Endothelial cell (in vitro differentiated cells): ENCODE results near the gene UNKL. TPM values are rescaled to one million over a fixed set of nuclear protein-coding genes. Genes with fewer than 3 reads are reported as not detected.

Source experiments
- DNase-seq: peaks from one replicate; pipeline ENCODE4 v3.0.0; 2021; ENCODE audit warnings: low spot score
- H3K27ac Mint-ChIP-seq: one replicate; pipeline ENCODE4 v1.8.0; 2021; ENCODE audit warnings: mixed read lengths, inconsistent platforms; ENCODE audit not compliant: unreplicated experiment
- H3K27me3 Mint-ChIP-seq: one replicate; pipeline ENCODE4 v1.8.0; 2021; ENCODE audit warnings: mild to moderate bottlenecking, moderate library complexity, mixed read lengths, inconsistent platforms; ENCODE audit not compliant: unreplicated experiment
- H3K36me3 Mint-ChIP-seq: one replicate; pipeline ENCODE4 v1.8.0; 2021; ENCODE audit warnings: mild to moderate bottlenecking, low read depth, mixed read lengths, inconsistent platforms; ENCODE audit not compliant: unreplicated experiment
- H3K4me1 Mint-ChIP-seq: one replicate; pipeline ENCODE4 v1.8.0; 2021; ENCODE audit warnings: mild to moderate bottlenecking, mixed read lengths, inconsistent platforms; ENCODE audit not compliant: unreplicated experiment
- H3K4me3 Mint-ChIP-seq: one replicate; pipeline ENCODE4 v1.8.0; 2021; ENCODE audit warnings: mild to moderate bottlenecking, mixed read lengths, inconsistent platforms; ENCODE audit not compliant: unreplicated experiment
- H3K9me3 Mint-ChIP-seq: one replicate; pipeline ENCODE4 v1.8.0; 2021; ENCODE audit warnings: mixed read lengths, inconsistent platforms; ENCODE audit not compliant: unreplicated experiment
- CTCF ChIP-seq: fragments of 200-600 bp; sonication (generic); IDR thresholded peaks from one replicate; pipeline ENCODE4 v1.5.0; 2021; ENCODE audit warnings: antibody characterized with exemption; ENCODE audit not compliant: unreplicated experiment
- total RNA-seq: library from RNA; stranded (reverse); fragmentation: NEBNext Ultra II Directional; extraction: Animal tissue kit (Norgen Biotek cat#: 25700); gene quantifications from one replicate; pipeline ENCODE4 v1.2.1, GENCODE V29; 2021; ENCODE audit not compliant: unreplicated experiment

Gene UNKL
- total RNA-seq, 1 donor from 2014 or later, result 30.3 TPM

GRCh38 chr16:1317479-1318267 is 96.8 kb downstream of the UNKL start:
- no peak overlapping the region for H3K4me3 Mint-ChIP-seq
- peaks cover 9% of the 10 kb centered on the region for H3K27me3 Mint-ChIP-seq
- DNase-seq, result no peak
- TF ChIP-seq CTCF, result no peak
- H3K4me1 Mint-ChIP-seq, result no peaks in the 10 kb centered on the region
- H3K36me3 Mint-ChIP-seq, result peaks cover 39% of the 10 kb centered on the region
- no peak overlapping the region for H3K27ac Mint-ChIP-seq
- no peaks in the 10 kb centered on the region for H3K9me3 Mint-ChIP-seq

GRCh38 chr16:1316033-1316405 is 98.5 kb downstream of the UNKL start:
- Mint-ChIP-seq H3K27ac (no peak overlapping the region), H3K36me3 (peaks cover 39% of the 10 kb centered on the region), H3K4me1 (peaks cover 3% of the 10 kb centered on the region), H3K9me3 (no peaks in the 10 kb centered on the region), H3K27me3 (peaks cover 9% of the 10 kb centered on the region), H3K4me3 (peak overlapping the region; percentile 47)
- no peak for TF ChIP-seq CTCF
- no peak for DNase-seq

GRCh38 chr16:1315081-1316032 is 99.1 kb downstream of the UNKL start:
- H3K9me3 Mint-ChIP-seq, result no peaks in the 10 kb centered on the region
- H3K27me3 Mint-ChIP-seq, result peaks cover 12% of the 10 kb centered on the region
- H3K4me1 Mint-ChIP-seq, result peaks cover 10% of the 10 kb centered on the region
- no peak for TF ChIP-seq CTCF
- no peak overlapping the region for H3K4me3 Mint-ChIP-seq
- H3K27ac Mint-ChIP-seq, result no peak overlapping the region
- H3K36me3 Mint-ChIP-seq, result peaks cover 41% of the 10 kb centered on the region
- DNase-seq, result no peak

GRCh38 chr16:1314399-1315068 is 100.0 kb downstream of the UNKL start:
- Mint-ChIP-seq H3K9me3 (no peaks in the 10 kb centered on the region), H3K27ac (no peak overlapping the region), H3K4me1 (peaks cover 14% of the 10 kb centered on the region), H3K4me3 (no peak overlapping the region), H3K27me3 (peaks cover 16% of the 10 kb centered on the region), H3K36me3 (peaks cover 36% of the 10 kb centered on the region)
- no peak for TF ChIP-seq CTCF
- DNase-seq, result no peak
